ENCODE data around the gene CNTROB.

- no peak for TF ChIP-seq CTCF (IDR thresholded peaks at IDR 0.05)
- TF ChIP-seq POLR2A (IDR thresholded peaks at IDR 0.05): no peak
Observed at GRCh38 chr17:7977039-7977438, 45.0 kb downstream of the CNTROB start.

All from transverse colon (tissue), 3 donors.